HG03196 (cell line): Measurements from ENCODE around the gene AFF3.
"Not testable (repeated sequence)": the region's sequence is repeated elsewhere in the genome, so short reads cannot be mapped to it uniquely, and the experiment has no call there.

ENCODE experiments used
- ATAC-seq: cut with Tn5 transposase; IDR thresholded peaks from one replicate; pipeline ENCODE4 v1.9.1; 2021; ENCODE audit not compliant: unreplicated experiment

The AFF3 gene

DNA sequence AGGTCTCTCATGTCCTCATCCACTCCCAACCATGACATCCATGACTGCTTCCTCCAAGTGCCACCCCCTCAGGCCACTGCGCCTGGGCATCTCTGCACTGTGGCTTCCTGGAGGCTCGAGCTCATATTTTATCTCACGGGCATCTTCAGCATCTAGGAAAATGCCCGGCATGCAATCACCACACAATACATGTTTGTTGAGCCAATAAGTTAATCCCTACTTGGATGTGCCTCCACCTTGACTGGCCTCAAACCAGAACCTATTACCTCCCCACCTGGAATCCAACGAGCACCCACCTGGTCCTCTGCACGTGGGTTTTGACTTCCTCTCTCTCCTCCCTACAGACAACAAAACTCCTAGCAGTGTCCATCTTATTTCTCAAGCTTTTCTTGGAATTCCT, 453.7 kb downstream of the AFF3 start:
- no peak for ATAC-seq

DNA sequence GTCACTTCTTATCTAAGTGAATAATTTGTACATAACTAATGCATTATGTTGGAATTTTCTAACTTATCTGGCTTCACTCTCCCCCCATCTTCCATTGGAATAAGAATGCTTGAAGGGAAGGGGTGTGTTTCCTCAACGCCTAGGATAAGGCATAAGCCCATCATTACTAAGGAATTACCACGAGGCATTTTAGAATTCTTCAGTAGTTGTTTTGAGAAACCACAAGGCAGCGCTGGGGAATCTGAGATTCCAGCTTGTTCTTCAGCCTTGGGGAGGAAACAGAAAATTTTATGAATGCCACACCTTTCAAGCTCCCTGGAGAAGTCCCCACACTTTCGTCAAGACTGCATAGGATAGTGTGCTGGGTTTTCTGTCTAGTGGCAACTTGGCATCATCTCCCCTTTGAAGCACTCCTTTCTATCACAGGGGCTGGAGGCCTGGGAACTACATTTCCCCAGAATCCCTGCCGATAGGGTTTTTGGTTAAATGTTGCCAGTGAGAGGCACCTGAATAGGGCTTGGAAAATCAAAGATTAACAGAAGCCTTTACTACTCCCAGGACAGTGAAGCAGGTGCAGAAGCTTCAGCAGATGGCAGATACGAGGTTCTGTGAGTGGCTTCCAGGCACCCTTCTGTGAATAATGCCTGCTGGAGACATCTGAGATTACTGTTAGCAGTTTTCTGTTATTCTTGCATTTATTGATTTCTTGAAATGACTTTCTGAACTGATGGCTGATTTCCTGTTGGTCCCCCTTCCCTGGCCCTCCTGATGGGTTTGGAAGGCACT, 459.9 kb downstream of the AFF3 start:
- no peak for ATAC-seq

DNA sequence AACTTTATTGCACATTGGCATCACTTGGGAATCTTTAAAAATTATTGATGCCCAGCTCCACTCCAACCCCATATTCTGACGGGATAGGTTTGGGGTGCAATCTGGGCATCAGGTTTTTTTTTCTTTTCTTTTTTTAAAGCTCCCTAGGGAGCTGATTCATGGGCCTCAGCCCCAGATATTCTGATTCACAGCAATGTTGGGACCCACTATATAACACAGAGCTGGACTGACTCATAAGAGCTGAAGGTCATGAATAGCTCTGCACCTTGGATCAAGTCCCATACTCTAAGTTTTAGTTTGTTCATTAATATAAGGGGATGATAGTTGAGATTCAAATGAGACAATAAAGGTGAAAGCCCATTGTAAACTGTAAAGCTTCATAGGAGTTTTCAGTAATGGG, 461.4 kb downstream of the AFF3 start:
- no peak for ATAC-seq

DNA sequence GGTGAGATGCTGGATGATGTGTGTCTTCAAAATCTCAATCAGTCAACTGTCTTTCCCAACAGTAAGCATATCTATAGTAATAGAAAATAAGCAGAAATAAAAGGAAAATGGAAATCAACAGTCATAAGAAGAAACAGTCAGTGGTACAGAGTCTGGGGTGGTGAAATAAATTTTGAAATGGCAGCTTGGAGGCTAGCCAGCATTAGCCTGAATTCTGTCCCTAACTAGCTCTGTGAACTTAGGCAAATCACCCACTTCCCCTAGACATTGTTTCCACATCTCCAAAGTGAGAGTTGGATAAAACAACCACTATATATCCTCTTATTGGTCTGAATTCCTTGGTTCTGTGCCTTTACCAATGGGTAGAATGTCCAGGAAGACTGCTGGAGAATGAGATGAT, 462.9 kb downstream of the AFF3 start:
- no peak for ATAC-seq

DNA sequence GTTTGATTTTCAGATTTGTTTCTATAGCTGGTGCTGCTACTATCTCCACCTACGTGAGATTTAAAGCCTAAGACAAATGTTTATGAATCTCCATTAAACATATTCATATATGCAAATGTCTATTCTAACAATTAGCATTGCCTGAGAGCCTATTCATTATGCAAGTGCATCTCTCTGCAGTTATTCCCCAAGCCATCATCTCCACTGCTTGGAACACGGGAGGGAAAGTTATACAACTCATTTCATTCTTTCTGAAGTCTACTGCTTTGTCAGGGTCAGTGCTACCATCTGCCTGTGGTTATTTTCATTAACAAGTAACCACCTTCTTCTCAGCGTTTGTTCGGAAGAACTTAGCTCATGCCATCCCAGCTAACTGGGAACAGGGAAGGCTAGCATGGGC, 463.8 kb downstream of the AFF3 start:
- no peak for ATAC-seq

DNA sequence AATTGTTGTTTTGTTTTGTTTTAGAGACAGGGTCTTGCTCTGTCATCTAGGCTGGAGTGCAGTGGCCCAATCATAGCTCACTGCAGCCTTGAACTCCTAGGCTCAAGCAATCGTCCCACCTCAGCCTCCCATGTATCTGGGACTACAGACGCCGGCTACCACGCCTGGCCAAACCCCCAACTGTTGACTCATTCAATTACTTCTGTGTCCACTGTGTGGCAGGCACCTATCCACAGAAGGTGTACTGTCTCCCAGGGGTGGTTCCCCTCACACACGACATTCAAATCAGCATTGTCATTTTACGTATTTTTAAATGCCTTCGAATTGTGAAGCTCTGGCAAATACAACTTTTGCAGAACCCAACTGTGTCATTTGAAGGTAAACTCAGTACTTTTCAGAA, 464.6 kb downstream of the AFF3 start:
- no peak for ATAC-seq

DNA sequence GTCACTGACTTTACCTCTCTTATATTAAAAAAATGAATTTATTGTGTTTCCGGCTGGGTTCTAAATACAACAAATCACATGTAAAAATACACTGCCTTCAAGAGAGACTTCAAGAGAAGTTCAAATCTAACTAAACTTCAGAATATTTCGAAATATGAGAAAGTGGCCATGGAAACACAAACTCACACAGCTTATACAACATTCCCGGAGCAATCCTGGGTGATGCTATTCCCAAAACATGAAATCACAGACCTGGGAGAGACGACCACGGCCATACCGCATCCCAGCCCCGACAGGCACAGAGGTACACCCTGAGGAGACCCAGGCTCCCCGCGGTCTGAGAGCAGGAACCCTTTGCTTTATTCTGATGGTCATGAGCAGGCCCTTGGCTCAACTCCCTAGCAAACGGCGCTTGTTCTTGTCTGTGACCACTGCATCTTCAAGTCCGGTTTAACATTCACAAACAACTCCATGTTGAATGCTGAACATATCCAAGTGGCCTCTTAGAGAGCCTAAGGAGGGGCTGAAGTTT, 467.2 kb downstream of the AFF3 start:
- no peak for ATAC-seq

DNA sequence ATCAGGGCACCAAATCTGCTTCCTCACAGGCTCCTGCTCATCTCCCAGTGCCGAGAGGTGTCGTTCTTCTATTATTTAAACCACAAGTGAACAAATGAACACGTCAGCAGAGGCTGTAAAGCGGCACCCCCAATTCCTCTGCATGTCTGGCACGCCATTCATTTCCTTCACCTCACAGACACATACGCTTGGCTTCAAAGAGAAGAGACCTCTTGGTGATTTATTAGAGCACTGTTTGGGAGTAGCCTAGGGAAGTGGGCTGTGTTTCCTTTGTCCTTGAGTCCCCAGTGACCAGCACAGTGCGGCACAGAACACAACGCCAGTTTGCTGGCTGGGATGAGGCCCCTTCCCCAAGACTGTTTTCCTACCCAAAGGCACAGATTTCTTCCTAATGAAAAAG, 468.3 kb downstream of the AFF3 start:
- no peak for ATAC-seq

DNA sequence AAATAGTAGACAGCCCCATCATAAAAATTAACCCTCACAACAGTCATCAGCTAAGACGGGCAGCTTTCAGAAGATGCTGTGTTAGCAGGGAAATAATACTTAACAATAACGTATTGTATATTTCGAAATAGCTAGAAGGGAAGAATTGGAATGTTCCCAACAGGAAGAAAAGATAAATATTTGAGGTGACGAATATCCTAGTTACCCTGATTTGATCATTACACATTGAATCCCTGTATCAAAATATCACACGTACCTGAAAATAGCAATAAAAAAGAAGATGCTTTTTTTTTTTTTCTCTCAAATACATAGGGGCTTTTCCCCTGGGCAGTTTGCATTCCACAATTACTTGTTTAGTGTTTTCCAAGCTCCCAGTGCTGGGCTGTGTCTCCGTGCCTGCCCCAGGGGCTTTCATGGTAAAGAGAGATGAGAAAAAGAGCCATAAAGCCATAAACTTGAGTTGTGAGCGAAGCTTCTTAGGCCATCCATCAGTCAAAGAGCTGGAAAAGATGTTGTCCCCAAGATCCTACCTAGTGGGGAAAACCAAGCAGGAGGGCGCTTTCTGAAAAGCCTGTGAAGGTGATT, 469.5 kb downstream of the AFF3 start:
- no peak for ATAC-seq

DNA sequence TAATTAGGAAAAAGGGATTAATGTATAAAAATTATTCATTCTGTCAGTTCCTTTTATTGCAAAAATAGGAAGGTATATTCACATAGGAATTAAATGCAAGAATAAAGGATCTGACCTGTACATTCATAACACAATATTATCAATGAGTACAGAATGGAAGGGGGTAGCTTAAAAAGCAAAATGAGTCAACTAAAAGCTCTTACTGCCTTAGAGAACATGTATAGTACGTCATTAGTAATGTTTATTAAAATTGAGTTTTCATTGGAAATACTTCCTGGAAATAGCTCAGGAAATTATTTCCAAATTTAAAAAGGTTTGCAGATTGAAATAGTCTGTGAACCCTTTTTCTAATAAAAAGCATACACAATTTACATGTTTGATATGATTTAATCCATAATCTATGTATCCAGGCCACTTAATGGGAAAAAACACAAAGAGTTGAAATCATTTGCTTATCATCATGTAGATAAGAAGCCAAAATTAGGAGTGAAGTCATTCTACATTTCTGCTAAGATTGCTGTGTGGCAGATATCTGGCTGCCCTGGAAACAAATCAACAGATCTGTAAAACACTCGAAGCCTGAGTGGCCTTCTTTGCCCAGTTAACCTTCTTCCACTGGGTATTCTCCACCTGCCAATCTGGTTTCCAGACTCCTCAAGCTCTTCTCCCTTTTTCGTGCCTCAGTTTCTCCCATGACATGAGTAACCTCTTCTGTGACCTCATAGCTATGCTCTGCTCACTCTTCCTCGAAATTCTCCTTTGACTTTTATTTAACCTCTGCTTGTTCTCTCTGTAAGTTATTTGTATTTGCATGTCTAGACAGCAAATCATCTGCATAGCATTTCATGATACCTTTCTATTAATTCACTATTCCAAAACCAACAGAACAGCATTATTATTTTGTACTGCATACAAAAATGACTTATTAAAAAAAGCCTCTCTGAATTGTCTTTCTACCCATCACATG, 471.3 kb downstream of the AFF3 start:
- no peak for ATAC-seq

DNA sequence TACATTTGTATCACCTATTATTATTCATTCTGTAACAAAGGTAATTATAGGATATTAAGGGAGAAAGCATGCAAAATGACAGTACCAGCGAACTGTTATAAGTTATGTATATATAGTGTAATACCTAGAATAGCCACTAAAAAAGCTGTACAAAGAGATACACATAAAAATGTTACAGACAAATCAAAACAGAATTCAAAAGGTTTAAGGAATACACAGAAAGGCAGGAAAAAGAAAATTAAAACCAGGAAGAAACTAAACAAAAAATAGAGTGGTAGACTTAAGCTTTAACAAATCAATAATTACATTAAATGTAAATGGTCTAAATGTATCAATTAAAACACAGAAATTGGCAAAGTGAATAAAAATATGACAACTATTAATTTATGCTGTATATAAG, 476.1 kb downstream of the AFF3 start:
- no peak for ATAC-seq

DNA sequence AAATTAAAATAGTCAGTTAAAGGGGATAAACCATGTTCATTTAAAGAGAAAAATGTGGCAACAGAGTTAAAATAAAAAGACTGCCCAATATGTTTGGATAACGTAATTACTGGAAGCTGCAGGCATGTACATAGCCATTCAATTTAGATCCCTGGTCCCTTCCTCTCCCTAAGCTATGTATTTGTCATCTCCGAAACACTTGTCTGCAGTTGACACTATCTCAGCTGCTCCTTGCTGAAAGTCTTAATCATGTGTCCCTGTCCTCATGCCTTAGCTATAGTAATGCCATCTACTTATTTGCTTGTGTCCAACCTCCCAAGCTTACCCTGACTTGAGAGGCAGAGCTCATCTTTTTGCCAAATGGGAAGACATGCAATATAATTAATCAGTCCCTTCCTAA, 478.7 kb downstream of the AFF3 start:
- ATAC-seq = no peak

DNA sequence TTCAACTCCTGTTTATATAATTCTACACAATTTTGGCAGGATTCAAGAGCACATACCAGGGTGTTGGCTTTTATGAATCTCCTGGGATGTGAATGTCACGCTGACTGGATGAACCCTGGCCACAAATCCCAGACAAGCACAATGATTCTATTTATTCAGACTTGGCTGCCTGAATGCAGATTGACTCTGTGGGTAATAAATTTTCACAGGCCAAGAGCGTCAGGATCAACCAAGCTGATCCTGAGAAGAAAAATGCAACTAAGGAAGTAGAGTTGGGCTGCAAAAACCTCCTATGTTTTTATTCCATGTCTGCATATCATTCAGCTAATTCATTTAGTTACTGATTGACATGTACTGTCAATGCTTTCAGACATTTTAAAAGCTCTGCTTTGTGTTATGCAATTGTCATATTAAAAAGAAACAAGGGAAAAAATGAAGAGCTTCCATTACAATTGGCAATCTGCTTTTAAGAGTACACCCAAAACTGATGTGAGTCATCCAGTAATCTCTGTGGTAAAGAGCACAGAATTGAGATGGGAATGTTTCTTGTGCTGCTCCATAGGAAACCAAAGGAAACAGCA, 479.5 kb downstream of the AFF3 start:
- ATAC-seq = no peak

DNA sequence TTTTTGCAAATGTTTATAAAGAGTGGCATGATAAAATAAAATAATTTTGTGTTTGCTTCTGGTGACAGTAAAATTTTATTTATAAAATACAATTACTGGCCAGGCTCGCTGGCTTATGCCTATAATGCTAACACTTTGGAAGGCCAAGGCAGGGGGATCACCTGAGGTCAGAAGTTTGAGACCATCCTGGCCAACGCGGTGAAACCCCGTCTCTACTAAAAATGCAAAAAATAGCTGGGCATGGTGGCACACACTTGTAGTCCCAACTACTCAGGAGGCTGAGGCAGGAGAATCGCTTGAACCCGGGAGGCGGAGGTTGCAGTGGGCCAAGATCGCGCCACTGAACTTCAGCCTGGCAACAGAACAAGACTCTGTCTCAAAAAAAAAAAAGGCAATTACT, 480.6 kb downstream of the AFF3 start:
- not testable (repeated sequence) for ATAC-seq

DNA sequence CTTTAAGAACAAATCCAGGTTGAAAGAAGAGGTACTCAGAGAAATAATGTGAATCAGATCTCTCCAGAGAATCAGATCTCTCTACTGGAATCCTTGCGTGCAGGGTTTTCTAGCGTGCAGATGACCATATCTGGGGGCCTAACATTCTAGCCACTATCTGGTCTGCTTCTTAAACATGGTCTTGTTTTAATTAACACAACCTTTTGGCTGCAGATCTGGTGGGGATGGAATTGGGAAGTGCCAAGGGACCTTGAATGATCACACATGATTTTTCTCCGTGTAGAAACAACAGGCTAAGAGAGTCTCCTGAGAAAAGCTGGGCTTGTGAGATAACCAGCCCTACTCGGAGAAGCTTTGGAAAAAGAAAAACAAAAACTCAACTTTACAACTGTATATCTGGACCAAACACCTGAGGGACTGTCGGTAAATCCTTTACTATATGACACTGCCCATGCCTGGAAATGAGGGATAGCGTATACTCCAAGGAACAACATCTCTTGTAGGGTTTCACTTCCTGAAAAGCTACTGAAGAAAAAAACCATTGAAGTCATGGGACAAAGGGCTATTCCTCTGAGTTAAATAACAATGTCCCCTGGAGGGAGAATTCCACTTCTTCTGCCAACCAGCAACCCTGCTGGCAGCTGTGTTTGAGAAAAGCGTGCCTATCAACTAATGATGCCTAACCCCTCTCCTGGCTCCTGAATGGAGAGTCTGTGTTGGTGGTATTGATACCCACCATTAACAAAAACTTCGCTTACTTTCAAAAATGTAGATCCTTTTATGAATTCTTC, 481.6 kb downstream of the AFF3 start:
- ATAC-seq = no peak

DNA sequence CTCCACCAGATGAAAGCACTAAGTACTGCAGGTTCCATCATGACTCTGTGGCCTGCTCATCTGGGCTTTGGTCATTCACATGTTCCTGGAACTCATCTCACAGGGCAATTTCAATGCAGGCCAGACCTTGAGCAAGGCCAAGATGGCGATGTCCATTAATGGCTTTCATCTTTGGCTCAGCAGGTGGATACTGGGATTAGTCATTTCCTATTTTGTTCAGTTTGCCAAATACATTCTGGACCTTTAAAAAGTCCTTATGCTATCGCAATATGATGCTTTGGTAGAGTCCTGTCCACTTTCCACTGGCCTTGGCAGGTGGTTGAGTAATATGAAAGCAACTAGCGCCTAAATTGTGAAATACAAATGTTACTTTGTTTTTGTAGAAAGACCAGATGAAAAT, 482.5 kb downstream of the AFF3 start:
- no peak for ATAC-seq

DNA sequence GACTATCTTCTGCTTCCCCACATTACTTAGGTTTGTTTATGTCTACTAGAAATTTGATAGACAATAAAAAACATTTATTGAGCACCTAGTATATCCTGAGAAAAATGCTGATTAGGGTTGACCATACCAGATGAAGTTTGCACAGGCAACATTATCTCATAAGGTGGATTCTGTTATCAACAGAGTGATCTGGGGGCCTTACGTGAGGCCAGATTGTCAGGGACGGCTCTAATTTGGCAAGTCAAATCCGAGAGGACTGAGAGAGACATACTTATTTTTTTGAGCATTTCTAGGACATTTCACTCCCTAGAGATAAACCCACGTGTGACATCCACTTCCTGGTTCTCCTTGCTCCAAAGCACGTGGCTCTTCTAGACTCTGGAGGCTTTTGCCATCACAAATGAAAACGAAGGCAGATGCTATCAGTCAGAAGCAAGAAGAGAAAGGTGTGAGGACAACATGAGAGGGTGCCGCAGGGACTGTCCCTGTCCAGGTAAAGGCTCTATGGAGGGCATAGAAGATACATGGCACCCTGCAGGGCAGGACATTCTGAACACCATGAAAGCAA, 484.6 kb downstream of the AFF3 start:
- no peak for ATAC-seq

DNA sequence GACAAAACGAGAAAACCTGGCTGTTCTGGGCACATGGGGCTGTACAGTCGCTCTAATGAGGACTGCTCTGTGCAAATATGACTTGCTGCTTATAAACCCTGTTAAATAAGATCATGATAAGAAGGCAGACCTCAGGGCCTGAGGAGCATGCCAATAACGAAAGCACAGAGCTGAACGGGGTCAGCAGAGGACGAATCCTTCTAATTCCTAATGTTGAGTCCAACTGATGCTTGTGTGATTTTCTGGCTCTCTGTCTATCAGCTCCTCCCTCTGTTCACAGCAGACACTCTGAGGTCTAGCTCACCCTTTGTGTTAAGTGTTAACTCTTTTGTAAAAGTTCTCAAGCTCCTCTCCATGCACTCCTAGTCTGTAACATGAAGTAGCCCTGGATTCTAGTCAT, 485.4 kb downstream of the AFF3 start:
- no peak for ATAC-seq

DNA sequence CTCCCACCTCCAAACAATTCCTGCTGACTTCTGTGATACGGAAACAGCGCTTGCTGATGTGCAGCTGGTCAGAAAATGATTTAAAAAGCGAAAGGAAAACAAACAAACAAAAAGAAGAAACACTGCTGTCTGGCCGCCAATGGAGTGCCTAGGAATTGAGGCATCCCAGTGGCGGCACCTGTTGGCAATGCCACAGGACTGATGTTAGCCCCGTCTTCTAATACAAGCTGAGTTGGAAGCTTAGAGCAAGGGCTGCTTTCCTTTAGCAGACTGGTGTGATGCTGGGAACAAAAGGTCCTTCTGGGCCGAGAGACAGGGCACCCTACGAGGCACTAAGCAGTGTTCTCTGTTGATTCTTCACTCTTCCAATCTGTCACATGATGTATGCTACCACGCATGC, 489.0 kb downstream of the AFF3 start:
- ATAC-seq = no peak

DNA sequence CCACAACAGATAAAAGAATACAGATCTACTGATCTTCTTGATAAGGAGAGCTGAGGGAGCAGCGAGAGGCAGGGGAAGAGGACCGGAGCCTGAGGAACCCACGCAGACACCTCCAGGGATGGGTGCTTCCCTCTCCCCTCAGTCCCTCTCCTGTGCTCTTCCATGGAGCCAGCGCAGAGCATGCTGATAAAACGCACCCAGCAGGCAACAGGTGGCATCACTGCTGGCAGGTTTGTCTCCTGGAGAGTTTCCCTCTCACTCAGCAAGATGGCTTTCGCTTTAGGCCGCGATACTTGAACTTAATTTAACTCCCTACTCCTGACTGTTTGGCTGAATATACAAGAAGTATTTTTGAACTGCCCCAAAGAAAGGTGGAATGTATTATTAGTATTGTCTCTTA, 489.5 kb downstream of the AFF3 start:
- no peak for ATAC-seq
